Right lung (tissue), 5 donors: ENCODE results near the gene INSYN2A. TPM values are rescaled to one million over a fixed set of nuclear protein-coding genes. Genes with fewer than 3 reads are reported as not detected.

Experiments
- DNase-seq, 2 donors: peaks; one replicate each; pipeline ENCODE4 v3.0.0-alpha.2; 2013
- polyA plus RNA-seq, 5 donors: library from polyadenylated mRNA; unstranded; fragments of 120-200 nt; gene quantifications; one replicate each; pipeline versions ENCODE4 v1.2.1 to v1.2.3, GENCODE V29; 2013; ENCODE audit warnings: inconsistent platforms in 1 of 5, low replicate concordance in 1 of 5; ENCODE audit not compliant: insufficient read length in 5 of 5, insufficient read depth in 1 of 5

The INSYN2A gene
- polyA plus RNA-seq, 5 donors: 1.5 to 2.0 (median 1.8) TPM

GRCh38 chr10:127195571-127196281, 665 bp downstream of the INSYN2A start:
- DNase-seq: peak in 1 of 2 donors; percentile 26

- DNase-seq: no peak
These were observed 1.3 kb downstream of the INSYN2A start for GRCh38 chr10:127195041-127195506.

GRCh38 chr10:127194599-127194998, 1.8 kb downstream of the INSYN2A start:
- DNase-seq: no peak

- DNase-seq: no peak
These were observed 2.3 kb downstream of the INSYN2A start for GRCh38 chr10:127194111-127194510.

- no peak for DNase-seq
These were observed 3.3 kb downstream of the INSYN2A start for GRCh38 chr10:127193125-127193524.

- DNase-seq: no peak
These were observed 6.0 kb downstream of the INSYN2A start for GRCh38 chr10:127190427-127190826.

GRCh38 chr10:127189226-127189625, 7.2 kb downstream of the INSYN2A start:
- no peak for DNase-seq

GRCh38 chr10:127186813-127187212, 9.6 kb downstream of the INSYN2A start:
- no peak for DNase-seq

GRCh38 chr10:127184582-127184981, 11.8 kb downstream of the INSYN2A start:
- no peak for DNase-seq

GRCh38 chr10:127182161-127182560, 14.2 kb downstream of the INSYN2A start:
- DNase-seq: no peak

GRCh38 chr10:127179612-127180250, 16.7 kb downstream of the INSYN2A start:
- no peak for DNase-seq

- no peak for DNase-seq
These were observed 19.7 kb downstream of the INSYN2A start for GRCh38 chr10:127176649-127177048.

GRCh38 chr10:127175357-127176110, 20.9 kb downstream of the INSYN2A start:
- DNase-seq: no peak

GRCh38 chr10:127174866-127175265, 21.5 kb downstream of the INSYN2A start:
- no peak for DNase-seq

- DNase-seq: no peak
These were observed 28.1 kb downstream of the INSYN2A start for GRCh38 chr10:127168261-127168660.

GRCh38 chr10:127162841-127163240, 33.5 kb downstream of the INSYN2A start:
- DNase-seq: no peak

- no peak for DNase-seq
These were observed 34.9 kb downstream of the INSYN2A start for GRCh38 chr10:127161482-127161881.

GRCh38 chr10:127159648-127160245, 36.6 kb downstream of the INSYN2A start:
- no peak for DNase-seq

- no peak for DNase-seq
These were observed 37.7 kb downstream of the INSYN2A start for GRCh38 chr10:127158662-127159061.

- DNase-seq: peak in 1 of 2 donors; percentile 48
These were observed 38.7 kb downstream of the INSYN2A start for GRCh38 chr10:127157506-127158200.

GRCh38 chr10:127157089-127157488, 39.3 kb downstream of the INSYN2A start:
- DNase-seq: no peak
